Measurements from ENCODE around the gene DOCK9. TPM values are rescaled to one million over a fixed set of nuclear protein-coding genes. Genes with fewer than 3 reads are reported as not detected.

Gene DOCK9
- total RNA-seq, 1 experiment from 2014 or later = 4.5 TPM

DNA sequence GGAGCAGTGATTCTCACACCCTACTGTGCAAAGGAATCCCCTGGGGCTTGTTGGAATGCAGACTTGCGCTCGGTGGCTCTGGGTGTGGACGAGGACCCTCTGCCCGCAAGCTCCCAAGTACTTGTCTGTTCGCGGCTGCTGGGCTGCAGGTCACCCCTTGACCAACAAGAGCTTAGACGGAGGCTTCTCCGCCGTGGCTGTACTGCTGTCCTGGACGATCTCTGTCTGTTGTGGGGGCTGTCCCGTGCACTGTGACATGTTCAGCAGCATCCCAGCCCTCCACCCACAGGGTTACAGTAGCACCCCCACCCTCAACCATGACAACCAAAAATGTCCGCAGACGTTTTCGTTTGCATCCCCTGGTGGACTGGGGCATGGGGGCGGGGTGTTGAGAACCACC is 202.5 kb downstream of the DOCK9 start:
- Histone ChIP-seq H3K36me3 (ENCODE audit: insufficient read depth, low read length, poor library complexity, severe bottlenecking) (no peaks in the 10 kb centered on the region), H3K27me3 (replicated peaks; ENCODE audit: insufficient read depth, low read depth, low read length, poor library complexity) (no peaks in the 10 kb centered on the region), H3K9me3 (ENCODE audit: low read depth, low read length, poor library complexity, severe bottlenecking) (no peaks in the 10 kb centered on the region), H3K27ac (ENCODE audit: low read depth, low read length, poor library complexity, severe bottlenecking) (no peak overlapping the region), H3K4me1 (ENCODE audit: insufficient read depth, low read length, poor library complexity, severe bottlenecking) (no peaks in the 10 kb centered on the region), H3K4me3 (ENCODE audit: low read depth, low read length, poor library complexity, severe bottlenecking) (no peak overlapping the region)
- TF ChIP-seq CTCF (conservative IDR thresholded peaks at IDR 0.05; ENCODE audit: low read depth, low read length) = no peak
- no peak for DNase-seq (ENCODE audit: low spot score)
- POLR2A ChIA-PET (ENCODE audit: low non-redundant PET) = no interaction called here
- BruUV-seq (replicated peaks) = no TSS peak
- intact Hi-C loops (cut with micrococcal nuclease; ENCODE audit: unreplicated experiment) = no loop called here
- CTCF ChIA-PET = no interaction called here

DNA sequence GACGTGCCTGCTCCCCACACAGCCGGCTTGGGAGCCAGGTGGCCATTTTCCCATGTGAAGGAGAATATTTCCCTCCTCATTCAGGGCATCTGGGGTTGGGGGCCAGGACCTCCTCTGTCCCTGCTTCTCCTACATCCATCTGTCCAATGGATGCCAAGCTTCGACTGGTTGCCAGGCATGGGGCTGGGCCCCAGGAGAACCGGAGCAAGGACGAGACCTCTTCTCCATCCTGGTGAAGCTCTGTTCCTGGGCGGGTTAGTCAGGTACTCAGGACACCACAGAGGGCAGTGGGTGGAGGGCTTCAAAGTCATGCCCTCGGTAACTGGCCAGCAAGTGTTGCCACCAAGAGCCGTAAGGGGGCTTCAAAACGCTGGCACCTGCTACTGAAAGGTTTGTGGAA is 203.1 kb downstream of the DOCK9 start:
- Histone ChIP-seq H3K4me1 (ENCODE audit: insufficient read depth, low read length, poor library complexity, severe bottlenecking) (no peaks in the 10 kb centered on the region), H3K27ac (ENCODE audit: low read depth, low read length, poor library complexity, severe bottlenecking) (no peak overlapping the region), H3K36me3 (ENCODE audit: insufficient read depth, low read length, poor library complexity, severe bottlenecking) (no peaks in the 10 kb centered on the region), H3K27me3 (replicated peaks; ENCODE audit: insufficient read depth, low read depth, low read length, poor library complexity) (no peaks in the 10 kb centered on the region), H3K4me3 (ENCODE audit: low read depth, low read length, poor library complexity, severe bottlenecking) (no peak overlapping the region), H3K9me3 (ENCODE audit: low read depth, low read length, poor library complexity, severe bottlenecking) (no peaks in the 10 kb centered on the region)
- DNase-seq (ENCODE audit: low spot score) = no peak
- CTCF ChIA-PET = no interaction called here
- intact Hi-C loops (cut with micrococcal nuclease; ENCODE audit: unreplicated experiment) = no loop called here
- no peak for TF ChIP-seq EZH2 (IDR thresholded peaks at IDR 0.05; ENCODE audit: borderline replicate concordance, low read depth, low read length, poor library complexity, severe bottlenecking)
- TF ChIP-seq CTCF (conservative IDR thresholded peaks at IDR 0.05; ENCODE audit: low read depth, low read length) = no peak
- POLR2A ChIA-PET (ENCODE audit: low non-redundant PET) = interaction anchor here (0.6 kb wide), 1 partner anchor 53 kb away, joined by 4 read pairs; no protein-coding TSS in a partner anchor
- BruUV-seq (replicated peaks) = no TSS peak

DNA sequence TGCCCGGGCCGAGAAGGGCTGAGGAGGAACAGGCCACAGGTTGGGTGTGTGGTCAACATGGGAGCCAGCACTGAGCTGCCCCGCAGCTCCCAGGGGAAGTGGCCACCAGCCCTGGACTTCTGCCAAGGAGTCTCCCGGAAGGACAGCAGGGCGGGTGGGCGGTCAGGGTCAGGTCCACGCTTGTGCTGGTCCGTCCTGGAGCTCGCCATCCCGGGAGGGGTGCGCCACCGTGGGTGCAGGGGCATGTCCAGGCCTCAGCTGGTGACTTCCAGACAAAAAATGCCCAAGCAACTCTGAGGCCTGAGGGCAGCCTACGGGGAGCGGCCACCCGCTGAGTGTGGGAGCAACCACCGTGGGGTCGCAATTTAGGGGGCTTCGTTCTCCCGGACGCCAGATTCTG is 203.9 kb downstream of the DOCK9 start:
- Histone ChIP-seq H3K4me1 (ENCODE audit: insufficient read depth, low read length, poor library complexity, severe bottlenecking) (no peaks in the 10 kb centered on the region), H3K9me3 (ENCODE audit: low read depth, low read length, poor library complexity, severe bottlenecking) (no peaks in the 10 kb centered on the region), H3K27me3 (replicated peaks; ENCODE audit: insufficient read depth, low read depth, low read length, poor library complexity) (no peaks in the 10 kb centered on the region), H3K27ac (ENCODE audit: low read depth, low read length, poor library complexity, severe bottlenecking) (no peak overlapping the region), H3K36me3 (ENCODE audit: insufficient read depth, low read length, poor library complexity, severe bottlenecking) (no peaks in the 10 kb centered on the region), H3K4me3 (ENCODE audit: low read depth, low read length, poor library complexity, severe bottlenecking) (no peak overlapping the region)
- POLR2A ChIA-PET (ENCODE audit: low non-redundant PET) = no interaction called here
- BruUV-seq (replicated peaks) = no TSS peak
- TF ChIP-seq CTCF (conservative IDR thresholded peaks at IDR 0.05; ENCODE audit: low read depth, low read length) (no peak), EZH2 (IDR thresholded peaks at IDR 0.05; ENCODE audit: borderline replicate concordance, low read depth, low read length, poor library complexity, severe bottlenecking) (no peak)
- intact Hi-C loops (cut with micrococcal nuclease; ENCODE audit: unreplicated experiment) = no loop called here
- no peak for DNase-seq (ENCODE audit: low spot score)
- CTCF ChIA-PET = no interaction called here

All from A673 (cell line).